Small intestine (tissue), 7 donors: Measurements from ENCODE around the gene MBD3L2B. TPM values are rescaled to one million over a fixed set of nuclear protein-coding genes. Genes with fewer than 3 reads are reported as not detected.
"Not testable (repeated sequence)": the region's sequence is repeated elsewhere in the genome, so short reads cannot be mapped to it uniquely, and the experiment has no call there.

Experiments used
- DNase-seq, 2 donors: peaks; one replicate each; pipeline versions ENCODE4 v3.0.0 to v3.0.0-alpha.2; 2013
- FAIRE-seq: peaks from 2 replicates; lab custom pipeline; 2012; peaks lifted over from hg19 to GRCh38; lab: Jason Lieb, UNC
- H3K27ac ChIP-seq, 3 donors: one replicate each; pipeline ENCODE4 v1.5.1; 2013; ENCODE audit warnings: low read length in 2 of 3, mild to moderate bottlenecking in 2 of 3, control low read depth in 1 of 3, inconsistent platforms in 1 of 3, low read depth in 1 of 3, moderate library complexity in 1 of 3
- H3K27me3 ChIP-seq, 3 donors: one replicate each; pipeline ENCODE4 v1.6.1; 2013; ENCODE audit warnings: low read length in 3 of 3, inconsistent platforms in 1 of 3; ENCODE audit not compliant: control insufficient read depth in 3 of 3, insufficient read depth in 3 of 3
- H3K36me3 ChIP-seq, 3 donors: one replicate each; pipeline ENCODE4 v1.6.1; 2013; ENCODE audit warnings: low read length in 3 of 3, inconsistent platforms in 1 of 3, low read depth in 1 of 3, mild to moderate bottlenecking in 1 of 3, moderate library complexity in 1 of 3; ENCODE audit not compliant: control insufficient read depth in 3 of 3, insufficient read depth in 2 of 3
- H3K4me1 ChIP-seq, 3 donors: one replicate each; pipeline ENCODE4 v1.6.1; 2013; ENCODE audit warnings: low read length in 2 of 3, inconsistent platforms in 1 of 3, low read depth in 1 of 3, mild to moderate bottlenecking in 1 of 3, moderate library complexity in 1 of 3; ENCODE audit not compliant: control insufficient read depth in 3 of 3, insufficient read depth in 2 of 3
- H3K4me3 ChIP-seq, 3 donors: one replicate each; pipeline ENCODE4 v1.5.1; 2013; ENCODE audit warnings: low read length in 3 of 3, control low read depth in 1 of 3, inconsistent platforms in 1 of 3, low read depth in 1 of 3, mild to moderate bottlenecking in 1 of 3, moderate library complexity in 1 of 3
- H3K9me3 ChIP-seq, 2 donors: one replicate each; pipeline ENCODE4 v1.6.1; 2013; ENCODE audit warnings: low read depth in 1 of 2, low read length in 1 of 2; ENCODE audit not compliant: control insufficient read depth in 2 of 2, insufficient read depth in 1 of 2
- WGBS, 3 donors: extraction: QIAGEN DNeasy Blood & Tissue Kit; methylation state at CpG; one replicate each; pipeline ENCODE4 v1.1.7; 2013; 5-methylcytosine and 5-hydroxymethylcytosine counted together
- polyA plus RNA-seq, 4 donors: library from polyadenylated mRNA; stranded (reverse) in 3 of 4; unstranded in 1 of 4; fragments of 200-250 nt in 3 of 4; fragments of 120-200 nt in 1 of 4; gene quantifications; one replicate each; pipeline versions ENCODE4 v1.2.1 to v1.2.3, GENCODE V29; 2013
- donor health status: healthy with polysubstance abuse.
- donor health status: control.
- donor health status: control.
- donor health status: Bipolar disorder and iron deficiency.
- donor health status: healthy.

MBD3L2B gene
- polyA plus RNA-seq, 4 donors, result 0.09 TPM; not detected in 3

DNA sequence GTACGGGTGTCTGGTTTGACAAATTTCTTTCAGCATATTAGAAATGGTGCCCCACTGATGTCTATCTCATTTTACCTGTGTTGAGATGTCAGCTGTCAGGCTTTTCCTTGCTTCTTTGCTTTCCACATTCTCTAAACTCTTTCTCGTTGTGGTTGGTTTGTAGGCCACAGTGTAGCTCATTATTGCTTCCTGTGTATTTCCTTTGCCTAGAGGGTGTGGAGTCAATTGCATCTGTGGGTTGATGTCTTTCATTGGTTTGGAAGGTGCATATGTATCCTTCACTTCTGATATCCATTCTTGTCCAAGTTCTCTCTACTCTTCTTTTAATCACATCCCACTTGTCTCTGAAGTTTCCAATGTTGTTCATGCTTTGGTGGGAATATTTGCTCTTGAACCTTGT is 20.3 kb upstream of the MBD3L2B start:
- WGBS, 3 donors, result no CpG with 5 or more reads among the region's 2 CpGs
- H3K4me1 ChIP-seq, H3K4me3 ChIP-seq, H3K27me3 ChIP-seq, H3K27ac ChIP-seq, DNase-seq, H3K9me3 ChIP-seq, FAIRE-seq, H3K36me3 ChIP-seq: not testable (repeated sequence)

GRCh38 chr19:7040079-7040478 is 18.8 kb upstream of the MBD3L2B start, which contains the start of gene MBD3L4:
Gene MBD3L4 (minus strand): TSS chr19:7040179. CDS start chr19:7040144, 35 bp downstream.
- DNase-seq, H3K36me3 ChIP-seq, H3K9me3 ChIP-seq, H3K27me3 ChIP-seq, FAIRE-seq, H3K4me3 ChIP-seq, H3K4me1 ChIP-seq, H3K27ac ChIP-seq: not testable (repeated sequence)
- WGBS, 3 donors, result no CpG with 5 or more reads among the region's 9 CpGs

GRCh38 chr19:7030278-7030677 is 9.0 kb upstream of the MBD3L2B start, which contains the start of gene MBD3L5:
Gene MBD3L5 (plus strand): TSS chr19:7030578. CDS start chr19:7030612, 34 bp downstream.
- H3K4me1 ChIP-seq, FAIRE-seq, H3K9me3 ChIP-seq, H3K27ac ChIP-seq, H3K4me3 ChIP-seq, H3K27me3 ChIP-seq, H3K36me3 ChIP-seq, DNase-seq: not testable (repeated sequence)
- no CpG with 5 or more reads among the region's 9 CpGs for WGBS, 3 donors

GRCh38 chr19:7028790-7029189 is 7.6 kb upstream of the MBD3L2B start:
- not testable (repeated sequence) for H3K27me3 ChIP-seq, H3K4me1 ChIP-seq, FAIRE-seq, H3K9me3 ChIP-seq, H3K27ac ChIP-seq, DNase-seq, H3K36me3 ChIP-seq, H3K4me3 ChIP-seq
- no CpG with 5 or more reads among the region's 1 CpG for WGBS, 3 donors

- no peak overlapping the region for H3K27ac ChIP-seq
- H3K9me3 ChIP-seq, result no peaks in the 10 kb centered on the region
- no peak overlapping the region for H3K4me3 ChIP-seq
- 71 to 79% (median 78%) methylated on average over 6 of the region's 6 CpGs for WGBS, 3 donors
- no peaks in the 10 kb centered on the region for H3K4me1 ChIP-seq
- FAIRE-seq (no peak), DNase-seq (no peak)
- no peaks in the 10 kb centered on the region for H3K36me3 ChIP-seq
- no peaks in the 10 kb centered on the region for H3K27me3 ChIP-seq
These were observed 2.4 kb downstream of the MBD3L2B start for GRCh38 chr19:7018828-7019227.

DNA sequence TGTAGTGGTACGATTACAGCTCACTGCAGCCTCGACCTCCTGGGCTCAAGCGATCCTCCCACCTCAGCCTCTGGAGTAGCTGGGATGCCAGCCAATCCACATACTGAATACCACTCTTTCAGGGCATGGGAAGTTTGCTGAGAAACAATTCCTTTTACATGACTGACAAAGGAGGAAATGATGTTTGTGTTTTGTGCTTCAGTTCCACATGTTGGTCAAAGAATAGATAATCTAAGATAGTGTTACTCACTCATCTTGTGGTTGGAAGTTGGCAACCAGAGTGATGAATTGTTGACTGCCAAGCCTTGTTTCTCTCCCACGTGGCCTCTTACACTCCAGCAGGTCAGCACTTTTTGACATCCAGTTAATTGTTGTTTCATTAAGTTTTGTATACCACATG is 7.6 kb downstream of the MBD3L2B start:
- Histone ChIP-seq H3K4me3 (no peak overlapping the region), H3K27me3 (no peaks in the 10 kb centered on the region), H3K9me3 (no peaks in the 10 kb centered on the region), H3K4me1 (no peaks in the 10 kb centered on the region), H3K27ac (no peak overlapping the region), H3K36me3 (no peaks in the 10 kb centered on the region)
- DNase-seq (no peak), FAIRE-seq (no peak)
- WGBS, 3 donors, result 66 to 70% (median 70%) methylated on average over 4 of the region's 4 CpGs

GRCh38 chr19:7010722-7011593 is 10.3 kb downstream of the MBD3L2B start:
- 62 to 76% (median 65%) methylated on average over 11 to 12 of the region's 12 CpGs for WGBS, 3 donors
- DNase-seq, result no peak
- no peaks in the 10 kb centered on the region for H3K36me3 ChIP-seq
- no peak for FAIRE-seq
- H3K9me3 ChIP-seq, result peaks cover 0 to 2% of the 10 kb centered on the region in 2 donors
- H3K4me3 ChIP-seq, result no peak overlapping the region
- H3K27me3 ChIP-seq, result no peaks in the 10 kb centered on the region
- H3K4me1 ChIP-seq, result no peaks in the 10 kb centered on the region
- H3K27ac ChIP-seq, result no peak overlapping the region

DNA sequence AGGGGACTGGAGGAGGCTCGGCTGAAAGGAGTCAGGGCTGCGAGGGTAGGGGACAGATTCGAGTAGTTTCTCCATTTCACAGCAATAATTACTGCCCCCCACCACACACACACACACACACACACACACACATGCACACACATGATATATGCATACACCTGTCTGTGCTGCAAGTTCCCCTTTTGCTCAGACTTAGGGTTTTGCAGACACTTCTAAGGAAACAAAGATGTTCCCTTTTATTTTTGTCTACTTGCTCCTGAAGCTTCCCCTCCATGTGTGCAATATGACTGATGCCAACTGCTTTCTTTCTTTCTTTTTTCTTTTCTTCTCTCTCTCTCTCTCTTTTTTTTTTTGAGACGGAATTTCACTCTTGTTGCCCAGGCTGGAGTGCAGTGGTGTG is 13.4 kb downstream of the MBD3L2B start:
- 42 to 69% (median 62%) methylated on average over 4 of the region's 4 CpGs for WGBS, 3 donors
- FAIRE-seq (no peak), DNase-seq (no peak)
- no peak overlapping the region for H3K27ac ChIP-seq
- H3K27me3 ChIP-seq, result no peaks in the 10 kb centered on the region
- no peaks in the 10 kb centered on the region for H3K36me3 ChIP-seq
- H3K9me3 ChIP-seq, result peaks cover 2 to 4% of the 10 kb centered on the region in 2 donors
- no peak overlapping the region for H3K4me3 ChIP-seq
- no peaks in the 10 kb centered on the region for H3K4me1 ChIP-seq
